A673 (cell line): ENCODE data around the gene KDM3B. TPM values are rescaled to one million over a fixed set of nuclear protein-coding genes. Genes with fewer than 3 reads are reported as not detected.
A peak's percentile ranks its signal among the peaks of the same experiment; 100 is the strongest.

Experiments used
- BruUV-seq: library from RNA; stranded (reverse); fragments of 400-500 nt; replicated peaks from 2 replicates; lab custom pipeline; 2021; lab: Mats Ljungman, UMichigan
- CTCF ChIA-PET: fragments of 300-600 bp; sonication (Branson Sonifier 250); formaldehyde crosslinking; loops from one replicate; lab custom pipeline; 2022; ENCODE audit warnings: antibody characterized with exemption; lab: Charles Lee
- POLR2A ChIA-PET: fragments of 300-600 bp; sonication (Branson Sonifier 250); formaldehyde crosslinking; loops from one replicate; lab custom pipeline; 2022; ENCODE audit warnings: antibody characterized with exemption; ENCODE audit not compliant: low non-redundant PET; lab: Charles Lee
- DNase-seq: peaks from one replicate; pipeline ENCODE4 v3.0.0-alpha.2; 2015; ENCODE audit warnings: low spot score
- H3K27ac ChIP-seq: fragments of 200-600 bp; sonication (generic); 2 replicates; pipeline ENCODE4 v1.5.1; 2016; ENCODE audit warnings: mixed run types, low read depth, mild to moderate bottlenecking, mixed read lengths, antibody characterized with exemption, low read length; ENCODE audit not compliant: poor library complexity, severe bottlenecking
- H3K27me3 ChIP-seq: fragments of 200-600 bp; sonication (generic); replicated peaks from 2 replicates; pipeline ENCODE4 v1.6.1; 2017; ENCODE audit warnings: mixed run types, low read depth, mild to moderate bottlenecking, mixed read lengths, antibody characterized with exemption, low read length; ENCODE audit not compliant: insufficient read depth, poor library complexity
- H3K36me3 ChIP-seq: fragments of 200-600 bp; sonication (generic); 2 replicates; pipeline ENCODE4 v1.6.1; 2016; ENCODE audit warnings: mixed run types, mild to moderate bottlenecking, mixed read lengths, antibody characterized with exemption, low read length; ENCODE audit not compliant: insufficient read depth, poor library complexity, severe bottlenecking
- H3K4me1 ChIP-seq: fragments of 200-600 bp; sonication (generic); 2 replicates; pipeline ENCODE4 v1.6.1; 2017; ENCODE audit warnings: mixed run types, mild to moderate bottlenecking, mixed read lengths, antibody characterized with exemption, low read length; ENCODE audit not compliant: insufficient read depth, poor library complexity, severe bottlenecking
- H3K4me3 ChIP-seq: fragments of 200-600 bp; sonication (generic); 2 replicates; pipeline ENCODE4 v1.5.1; 2016; ENCODE audit warnings: low read depth, mixed run types, mild to moderate bottlenecking, mixed read lengths, low read length; ENCODE audit not compliant: poor library complexity, severe bottlenecking
- H3K9me3 ChIP-seq: fragments of 200-600 bp; sonication (generic); 2 replicates; pipeline ENCODE4 v1.6.1; 2016; ENCODE audit warnings: mixed run types, low read depth, mild to moderate bottlenecking, mixed read lengths, antibody characterized with exemption, low read length; ENCODE audit not compliant: poor library complexity, severe bottlenecking
- CTCF ChIP-seq: fragments of 300-800, 200-600 bp; sonication (generic); conservative IDR thresholded peaks from 2 replicates; pipeline ENCODE4 v1.5.1; 2017; ENCODE audit warnings: low read depth, mild to moderate bottlenecking, antibody characterized with exemption, low read length, moderate library complexity, mixed read lengths
- EZH2 ChIP-seq: fragments of 200-600 bp; sonication (generic); IDR thresholded peaks from 2 replicates; pipeline ENCODE4 v1.6.1; 2017; ENCODE audit warnings: borderline replicate concordance, low read depth, mild to moderate bottlenecking, mixed read lengths, antibody characterized with exemption, low read length; ENCODE audit not compliant: poor library complexity, severe bottlenecking
- intact Hi-C: fragments of 100-400 bp; cut with micrococcal nuclease; formaldehyde crosslinking; loops from one replicate; pipeline ENCODE4 v1.10.0; 2022; ENCODE audit not compliant: unreplicated experiment
- total RNA-seq: library from RNA; stranded (reverse); gene quantifications from 2 replicates; pipeline ENCODE4 v1.2.3, GENCODE V29; 2021

Gene KDM3B
- total RNA-seq, 1 experiment from 2014 or later: 62.1 TPM

GRCh38 chr5:138449501-138450239 lies 97.2 kb downstream of the KDM3B start:
- intact Hi-C loops: loop anchor here (1.0 to 5.0 kb wide), 2 partner anchors 54 to 98 kb away; no protein-coding TSS in a partner anchor
- CTCF ChIA-PET: interaction anchor here (0.6 to 2.3 kb wide), 11 partner anchors 8 to 143 kb away, joined by 3 to 27 read pairs (median 3); partner anchors contain the start of genes EGR1 and REEP2
- BruUV-seq: no TSS peak
- POLR2A ChIA-PET: interaction anchor here (0.5 to 1.0 kb wide), 3 partner anchors 14 to 101 kb away, joined by 3 to 10 read pairs (median 8); no protein-coding TSS in a partner anchor
- peak; percentile 92 for DNase-seq
- no peaks in the 10 kb centered on the region for H3K36me3 ChIP-seq
- peak overlapping the region; percentile 31 for H3K4me3 ChIP-seq
- H3K9me3 ChIP-seq: no peaks in the 10 kb centered on the region
- TF ChIP-seq CTCF: peak; percentile 97
- TF ChIP-seq EZH2: no peak
- H3K4me1 ChIP-seq: peaks cover 23% of the 10 kb centered on the region
- H3K27ac ChIP-seq: peak overlapping the region; percentile 73
- H3K27me3 ChIP-seq: no peaks in the 10 kb centered on the region

- no peak for TF ChIP-seq EZH2
- no peak for TF ChIP-seq CTCF
- H3K4me1 ChIP-seq: peaks cover 23% of the 10 kb centered on the region
- no peaks in the 10 kb centered on the region for H3K9me3 ChIP-seq
- ChIA-PET CTCF (interaction anchor here (0.6 to 2.3 kb wide), 2 partner anchors 53 to 101 kb away, joined by 3 to 27 read pairs; no protein-coding TSS in a partner anchor), POLR2A (interaction anchor here (0.6 to 0.7 kb wide), 2 partner anchors 108 to 837 kb away, joined by 5 to 8 read pairs; no protein-coding TSS in a partner anchor)
- no peaks in the 10 kb centered on the region for H3K27me3 ChIP-seq
- H3K27ac ChIP-seq: no peak overlapping the region
- intact Hi-C loops: loop anchor here (1.0 to 5.0 kb wide), 2 partner anchors 52 to 96 kb away; no protein-coding TSS in a partner anchor
- no peak for DNase-seq
- no peak overlapping the region for H3K4me3 ChIP-seq
- H3K36me3 ChIP-seq: no peaks in the 10 kb centered on the region
- BruUV-seq: no TSS peak
Observed at GRCh38 chr5:138450971-138451370, 98.5 kb downstream of the KDM3B start.

- intact Hi-C loops: loop anchor here (5.0 kb wide), 1 partner anchor 95 kb away; no protein-coding TSS in a partner anchor
- no peaks in the 10 kb centered on the region for H3K9me3 ChIP-seq
- CTCF ChIA-PET: interaction anchor here (0.6 to 1.4 kb wide), 2 partner anchors 12 to 827 kb away, joined by 4 read pairs; no protein-coding TSS in a partner anchor
- H3K27me3 ChIP-seq: no peaks in the 10 kb centered on the region
- POLR2A ChIA-PET: interaction anchor here (0.6 kb wide), 1 partner anchor 1036 kb away, joined by 3 read pairs; no protein-coding TSS in a partner anchor
- DNase-seq: no peak
- H3K36me3 ChIP-seq: no peaks in the 10 kb centered on the region
- no peak overlapping the region for H3K27ac ChIP-seq
- TF ChIP-seq EZH2: no peak
- TF ChIP-seq CTCF: no peak
- peaks cover 23% of the 10 kb centered on the region for H3K4me1 ChIP-seq
- H3K4me3 ChIP-seq: no peak overlapping the region
- BruUV-seq: no TSS peak
Observed at GRCh38 chr5:138452720-138453119, 100.2 kb downstream of the KDM3B start.
